Measurements from ENCODE around the gene NCEH1. TPM values are rescaled to one million over a fixed set of nuclear protein-coding genes. Genes with fewer than 3 reads are reported as not detected.
"Not testable (repeated sequence)": the region's sequence is repeated elsewhere in the genome, so short reads cannot be mapped to it uniquely, and the experiment has no call there.

The NCEH1 gene
- total RNA-seq, 1 donor from 2014 or later = 17.1 TPM

- DNase-seq (ENCODE audit: extremely low read depth, low read depth, low spot score) = no peak
Observed at GRCh38 chr3:172616031-172616461, 94.8 kb downstream of the NCEH1 start.

GRCh38 chr3:172615296-172615695 is 95.6 kb downstream of the NCEH1 start:
- DNase-seq (ENCODE audit: extremely low read depth, low read depth, low spot score) = no peak

- no peak for DNase-seq (ENCODE audit: extremely low read depth, low read depth, low spot score)
Observed at GRCh38 chr3:172614340-172615274, 96.3 kb downstream of the NCEH1 start.

GRCh38 chr3:172613845-172614244 is 97.0 kb downstream of the NCEH1 start:
- no peak for DNase-seq (ENCODE audit: extremely low read depth, low read depth, low spot score)

GRCh38 chr3:172612871-172613678 is 97.8 kb downstream of the NCEH1 start:
- no peak for DNase-seq (ENCODE audit: extremely low read depth, low read depth, low spot score)

- DNase-seq (ENCODE audit: extremely low read depth, low read depth, low spot score) = no peak
Observed at GRCh38 chr3:172609750-172610149, 101.1 kb downstream of the NCEH1 start.

GRCh38 chr3:172608575-172608974 is 102.3 kb downstream of the NCEH1 start:
- no peak for DNase-seq (ENCODE audit: extremely low read depth, low read depth, low spot score)

GRCh38 chr3:172607305-172608121 is 103.4 kb downstream of the NCEH1 start:
- peak; percentile 88 for DNase-seq (ENCODE audit: extremely low read depth, low read depth, low spot score)

GRCh38 chr3:172606021-172606420 is 104.8 kb downstream of the NCEH1 start:
- no peak for DNase-seq (ENCODE audit: extremely low read depth, low read depth, low spot score)

GRCh38 chr3:172604895-172605646 is 105.8 kb downstream of the NCEH1 start:
- no peak for DNase-seq (ENCODE audit: extremely low read depth, low read depth, low spot score)

- no peak for DNase-seq (ENCODE audit: extremely low read depth, low read depth, low spot score)
Observed at GRCh38 chr3:172601066-172601832, 109.6 kb downstream of the NCEH1 start.

GRCh38 chr3:172600644-172601065 is 110.2 kb downstream of the NCEH1 start:
- DNase-seq (ENCODE audit: extremely low read depth, low read depth, low spot score) = no peak

- DNase-seq (ENCODE audit: extremely low read depth, low read depth, low spot score) = no peak
Observed at GRCh38 chr3:172598904-172599303, 112.0 kb downstream of the NCEH1 start.

GRCh38 chr3:172596394-172596706 is 114.5 kb downstream of the NCEH1 start:
- DNase-seq (ENCODE audit: extremely low read depth, low read depth, low spot score) = no peak

GRCh38 chr3:172595664-172596393 is 115.0 kb downstream of the NCEH1 start:
- DNase-seq (ENCODE audit: extremely low read depth, low read depth, low spot score) = peak; percentile 72

- DNase-seq (ENCODE audit: extremely low read depth, low read depth, low spot score) = not testable (repeated sequence)
Observed at GRCh38 chr3:172594900-172595663, 115.8 kb downstream of the NCEH1 start.

- no peak for DNase-seq (ENCODE audit: extremely low read depth, low read depth, low spot score)
Observed at GRCh38 chr3:172592898-172593669, 117.8 kb downstream of the NCEH1 start.
